ENCODE data around the gene UIMC1.
"Not testable (repeated sequence)": the region's sequence is repeated elsewhere in the genome, so short reads cannot be mapped to it uniquely, and the experiment has no call there.

UIMC1 gene

GRCh38 chr5:176998828-176999227 lies 7.8 kb downstream of the UIMC1 start:
- H3K4me3 ChIP-seq (ENCODE audit: low read depth, low read length), result no peak overlapping the region
- no peak for DNase-seq (ENCODE audit: low read depth)

DNA sequence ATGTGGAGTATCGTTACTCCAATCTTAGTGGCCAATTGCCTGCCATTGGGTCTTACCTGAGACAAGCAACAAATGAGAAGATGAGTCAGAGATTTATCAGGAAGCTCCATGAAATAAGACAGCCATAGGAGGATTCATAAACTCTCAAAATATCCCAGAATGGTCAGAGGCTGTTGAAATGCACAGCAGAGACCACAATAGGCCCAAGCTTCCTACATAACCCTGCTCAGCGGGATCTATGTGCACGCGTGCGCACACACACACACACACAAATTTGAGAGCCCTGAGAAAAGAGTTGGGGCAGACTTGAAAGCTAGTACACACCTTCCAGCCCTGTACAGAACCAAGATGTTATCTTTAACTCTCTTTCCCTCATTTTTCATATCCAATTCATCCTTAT lies 9.8 kb downstream of the UIMC1 start:
- no peak overlapping the region for H3K4me3 ChIP-seq (ENCODE audit: low read depth, low read length)
- DNase-seq (ENCODE audit: low read depth), result no peak
- TF ChIP-seq, protein P1, sequence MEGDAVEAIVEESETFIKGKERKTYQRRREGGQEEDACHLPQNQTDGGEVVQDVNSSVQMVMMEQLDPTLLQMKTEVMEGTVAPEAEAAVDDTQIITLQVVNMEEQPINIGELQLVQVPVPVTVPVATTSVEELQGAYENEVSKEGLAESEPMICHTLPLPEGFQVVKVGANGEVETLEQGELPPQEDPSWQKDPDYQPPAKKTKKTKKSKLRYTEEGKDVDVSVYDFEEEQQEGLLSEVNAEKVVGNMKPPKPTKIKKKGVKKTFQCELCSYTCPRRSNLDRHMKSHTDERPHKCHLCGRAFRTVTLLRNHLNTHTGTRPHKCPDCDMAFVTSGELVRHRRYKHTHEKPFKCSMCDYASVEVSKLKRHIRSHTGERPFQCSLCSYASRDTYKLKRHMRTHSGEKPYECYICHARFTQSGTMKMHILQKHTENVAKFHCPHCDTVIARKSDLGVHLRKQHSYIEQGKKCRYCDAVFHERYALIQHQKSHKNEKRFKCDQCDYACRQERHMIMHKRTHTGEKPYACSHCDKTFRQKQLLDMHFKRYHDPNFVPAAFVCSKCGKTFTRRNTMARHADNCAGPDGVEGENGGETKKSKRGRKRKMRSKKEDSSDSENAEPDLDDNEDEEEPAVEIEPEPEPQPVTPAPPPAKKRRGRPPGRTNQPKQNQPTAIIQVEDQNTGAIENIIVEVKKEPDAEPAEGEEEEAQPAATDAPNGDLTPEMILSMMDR (IDR thresholded peaks at IDR 0.05; ENCODE audit: low read depth, low read length, missing control alignments), result no peak

More at GRCh38 chr5:176998828-176999227, 7.8 kb downstream of the UIMC1 start:
- TF ChIP-seq, protein P1 (IDR thresholded peaks at IDR 0.05; ENCODE audit: low read depth, low read length, missing control alignments), result no peak

GRCh38 chr5:176995896-176996767 lies 10.4 kb downstream of the UIMC1 start:
- no peak for DNase-seq (ENCODE audit: low read depth)
- TF ChIP-seq, protein P1 (IDR thresholded peaks at IDR 0.05; ENCODE audit: low read depth, low read length, missing control alignments), result no peak
- no peak overlapping the region for H3K4me3 ChIP-seq (ENCODE audit: low read depth, low read length)

- no peak for DNase-seq (ENCODE audit: low read depth)
- TF ChIP-seq, protein P1 (IDR thresholded peaks at IDR 0.05; ENCODE audit: low read depth, low read length, missing control alignments), result no peak
- H3K4me3 ChIP-seq (ENCODE audit: low read depth, low read length), result no peak overlapping the region
These were observed 11.5 kb downstream of the UIMC1 start for GRCh38 chr5:176995122-176995490.

- DNase-seq (ENCODE audit: low read depth), result peak; percentile 57
- TF ChIP-seq, protein P1 (IDR thresholded peaks at IDR 0.05; ENCODE audit: low read depth, low read length, missing control alignments), result no peak
- H3K4me3 ChIP-seq (ENCODE audit: low read depth, low read length), result no peak overlapping the region
These were observed 12.0 kb downstream of the UIMC1 start for GRCh38 chr5:176994460-176995121.

- not testable (repeated sequence) for DNase-seq (ENCODE audit: low read depth); H3K4me3 ChIP-seq (ENCODE audit: low read depth, low read length)
These were observed 13.5 kb downstream of the UIMC1 start for GRCh38 chr5:176993081-176993480.

GRCh38 chr5:176987583-176987982 lies 19.0 kb downstream of the UIMC1 start:
- DNase-seq (ENCODE audit: low read depth), result no peak
- H3K4me3 ChIP-seq (ENCODE audit: low read depth, low read length), result no peak overlapping the region
- TF ChIP-seq, protein P1 (IDR thresholded peaks at IDR 0.05; ENCODE audit: low read depth, low read length, missing control alignments), result no peak
